ENCODE measurements around the gene NAA25.
"Not testable (repeated sequence)": the region's sequence is repeated elsewhere in the genome, so short reads cannot be mapped to it uniquely, and the experiment has no call there.

The NAA25 gene

GRCh38 chr12:112105891-112106290 lies 2.7 kb downstream of the NAA25 start:
- no peak for DNase-seq (ENCODE audit: insufficient read length, low spot score)
- TF ChIP-seq POLR2A (IDR thresholded peaks at IDR 0.05; ENCODE audit: low read depth, low read length) = no peak
- TF ChIP-seq TAF1 (IDR thresholded peaks at IDR 0.05; ENCODE audit: low read depth, low read length) = no peak
- TF ChIP-seq SPI1 (IDR thresholded peaks at IDR 0.05; ENCODE audit: low read depth, low read length) = no peak
- TF ChIP-seq POU2F2 (IDR thresholded peaks at IDR 0.05; ENCODE audit: low read depth, low read length) = no peak
- no peak for TF ChIP-seq PAX5 (IDR thresholded peaks at IDR 0.05; ENCODE audit: insufficient read depth, low read length, severe bottlenecking)
- no peak for TF ChIP-seq POLR2AphosphoS5 (IDR thresholded peaks at IDR 0.05; ENCODE audit: low read depth, low read length)
- no peak for FAIRE-seq

DNA sequence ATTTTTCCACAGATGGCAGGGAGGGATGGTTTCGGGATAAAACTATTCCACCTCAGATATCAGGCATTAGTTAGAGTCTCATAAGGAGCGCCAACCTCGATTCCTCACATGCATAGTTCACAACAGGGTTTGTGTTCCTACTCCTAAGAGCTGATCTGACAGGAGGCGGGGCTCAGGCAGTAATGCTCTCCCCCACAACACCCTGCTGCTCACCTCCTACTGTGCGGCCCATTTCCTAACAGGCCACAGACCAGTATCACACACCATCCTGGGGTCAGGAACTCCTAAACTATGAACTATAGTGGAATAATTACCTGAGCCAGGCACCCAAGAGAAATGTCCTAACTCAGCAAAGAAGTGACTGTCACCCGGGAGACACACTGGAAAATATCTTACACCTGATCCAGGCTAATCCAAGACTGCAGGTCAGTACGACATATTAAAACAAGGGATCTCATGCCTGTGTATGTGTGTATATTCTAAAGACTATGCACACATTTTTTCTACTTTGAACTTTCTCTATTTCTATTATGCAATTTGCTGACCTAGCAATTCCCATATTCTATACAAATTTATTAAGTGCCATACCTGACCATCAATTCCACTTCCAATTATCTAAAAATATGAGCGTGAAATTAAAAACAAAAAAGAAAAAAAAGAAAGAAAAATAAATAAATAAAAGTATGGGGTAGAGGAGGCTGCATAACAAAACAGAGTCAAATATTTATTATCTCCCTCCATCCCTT lies 4.7 kb downstream of the NAA25 start:
- TF ChIP-seq POLR2A (IDR thresholded peaks at IDR 0.05; ENCODE audit: low read depth, low read length) = no peak
- TF ChIP-seq PAX5 (IDR thresholded peaks at IDR 0.05; ENCODE audit: insufficient read depth, low read length, severe bottlenecking) = no peak
- DNase-seq (ENCODE audit: insufficient read length, low spot score) = no peak
- no peak for FAIRE-seq

- not testable (repeated sequence) for FAIRE-seq; DNase-seq (ENCODE audit: insufficient read length, low spot score)
Observed at GRCh38 chr12:112102746-112103145, 5.8 kb downstream of the NAA25 start.

DNA sequence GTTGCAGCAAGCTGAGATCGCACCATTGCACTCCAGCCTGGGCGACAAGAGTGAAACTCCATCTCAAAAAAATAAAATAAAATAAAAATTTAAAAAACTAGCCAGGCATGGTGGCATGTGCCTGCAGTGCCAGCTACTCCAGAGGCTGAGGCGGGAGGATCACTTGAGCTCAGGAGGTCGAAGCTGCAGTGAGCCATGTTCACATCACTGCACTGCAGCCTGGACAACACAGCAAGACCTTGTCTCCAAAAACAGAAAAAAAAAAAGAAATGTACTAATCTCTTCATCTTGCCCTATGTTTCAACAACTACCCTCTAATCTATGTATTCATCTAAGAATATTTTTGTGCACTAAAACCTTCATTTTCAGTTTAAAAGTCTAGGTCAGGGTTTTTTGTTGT lies 6.5 kb downstream of the NAA25 start:
- no peak for DNase-seq (ENCODE audit: insufficient read length, low spot score)
- no peak for FAIRE-seq
- TF ChIP-seq POLR2AphosphoS5 (IDR thresholded peaks at IDR 0.05; ENCODE audit: low read depth, low read length) (no peak), POLR2A (IDR thresholded peaks at IDR 0.05; ENCODE audit: low read depth, low read length) (no peak), PAX5 (IDR thresholded peaks at IDR 0.05; ENCODE audit: insufficient read depth, low read length, severe bottlenecking) (no peak), POU2F2 (IDR thresholded peaks at IDR 0.05; ENCODE audit: low read depth, low read length) (no peak), SPI1 (IDR thresholded peaks at IDR 0.05; ENCODE audit: low read depth, low read length) (no peak), TAF1 (IDR thresholded peaks at IDR 0.05; ENCODE audit: low read depth, low read length) (no peak)

GRCh38 chr12:112100500-112100899 lies 8.1 kb downstream of the NAA25 start:
- DNase-seq (ENCODE audit: insufficient read length, low spot score); FAIRE-seq: not testable (repeated sequence)

DNA sequence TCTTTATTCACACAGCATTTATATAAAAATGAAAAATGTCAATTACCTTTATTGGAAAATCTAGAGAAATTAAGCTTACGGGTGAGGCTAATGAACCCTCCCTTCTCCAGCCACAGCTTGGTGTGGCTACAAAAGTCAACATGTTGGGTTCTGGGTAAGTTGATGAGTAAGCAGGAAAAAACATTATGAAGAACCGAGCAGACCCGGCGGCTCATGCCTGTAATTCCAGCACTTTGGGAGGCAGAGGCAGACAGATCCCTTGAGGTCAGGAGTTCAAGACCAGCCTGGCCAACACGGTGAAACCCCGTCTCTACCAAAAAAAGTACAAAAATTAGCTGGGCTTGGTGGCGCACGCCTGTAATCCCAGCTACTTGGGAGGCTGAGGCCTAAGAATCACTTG lies 10.9 kb downstream of the NAA25 start:
- TF ChIP-seq TAF1 (IDR thresholded peaks at IDR 0.05; ENCODE audit: low read depth, low read length) (no peak), SPI1 (IDR thresholded peaks at IDR 0.05; ENCODE audit: low read depth, low read length) (no peak), PAX5 (IDR thresholded peaks at IDR 0.05; ENCODE audit: insufficient read depth, low read length, severe bottlenecking) (no peak), POLR2A (IDR thresholded peaks at IDR 0.05; ENCODE audit: low read depth, low read length) (no peak), POU2F2 (IDR thresholded peaks at IDR 0.05; ENCODE audit: low read depth, low read length) (no peak), POLR2AphosphoS5 (IDR thresholded peaks at IDR 0.05; ENCODE audit: low read depth, low read length) (no peak)
- FAIRE-seq = no peak
- DNase-seq (ENCODE audit: insufficient read length, low spot score) = no peak

DNA sequence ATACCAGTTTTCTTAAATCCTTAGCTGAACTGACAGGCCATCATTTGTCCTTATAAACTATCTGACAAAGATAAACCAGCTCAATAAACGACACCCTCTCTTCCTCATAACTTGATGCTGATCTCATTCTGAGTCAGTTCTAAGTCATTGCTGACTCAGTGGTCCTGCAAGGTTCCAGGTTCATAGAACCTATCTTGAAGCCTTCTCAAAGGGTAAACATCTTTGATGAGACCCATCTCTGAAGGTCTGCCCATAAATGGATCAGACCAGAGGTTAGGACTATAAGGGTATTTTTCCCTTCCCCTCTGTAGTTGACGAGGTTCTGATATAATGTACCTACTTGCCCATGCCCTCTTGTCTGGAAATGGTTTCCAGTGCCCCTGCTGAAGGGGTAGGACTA lies 11.9 kb downstream of the NAA25 start:
- FAIRE-seq (peak; percentile 84), DNase-seq (ENCODE audit: insufficient read length, low spot score) (no peak)
- TF ChIP-seq POLR2AphosphoS5 (IDR thresholded peaks at IDR 0.05; ENCODE audit: low read depth, low read length) (no peak), SPI1 (IDR thresholded peaks at IDR 0.05; ENCODE audit: low read depth, low read length) (0 out of 2 replicates have a peak, but pooled peaks have one; percentile 12)

- no peak for FAIRE-seq
Observed at GRCh38 chr12:112096070-112096469, 12.5 kb downstream of the NAA25 start.

GRCh38 chr12:112091563-112091962 lies 17.0 kb downstream of the NAA25 start:
- DNase-seq (ENCODE audit: insufficient read length, low spot score) (no peak), FAIRE-seq (no peak)

More at GRCh38 chr12:112096070-112096469, 12.5 kb downstream of the NAA25 start:
- TF ChIP-seq POLR2A (IDR thresholded peaks at IDR 0.05; ENCODE audit: low read depth, low read length) = no peak
- peak; percentile 79 for TF ChIP-seq SPI1 (IDR thresholded peaks at IDR 0.05; ENCODE audit: low read depth, low read length)
- DNase-seq (ENCODE audit: insufficient read length, low spot score) = peak; percentile 38

GRCh38 chr12:112087851-112088250 lies 20.7 kb downstream of the NAA25 start:
- DNase-seq (ENCODE audit: insufficient read length, low spot score) (no peak), FAIRE-seq (no peak)
- TF ChIP-seq PAX5 (IDR thresholded peaks at IDR 0.05; ENCODE audit: insufficient read depth, low read length, severe bottlenecking) (no peak), POU2F2 (IDR thresholded peaks at IDR 0.05; ENCODE audit: low read depth, low read length) (no peak)

More at GRCh38 chr12:112091563-112091962, 17.0 kb downstream of the NAA25 start:
- TF ChIP-seq POLR2AphosphoS5 (IDR thresholded peaks at IDR 0.05; ENCODE audit: low read depth, low read length) (no peak), TAF1 (IDR thresholded peaks at IDR 0.05; ENCODE audit: low read depth, low read length) (no peak), SPI1 (IDR thresholded peaks at IDR 0.05; ENCODE audit: low read depth, low read length) (no peak), POU2F2 (IDR thresholded peaks at IDR 0.05; ENCODE audit: low read depth, low read length) (no peak), POLR2A (IDR thresholded peaks at IDR 0.05; ENCODE audit: low read depth, low read length) (no peak), PAX5 (IDR thresholded peaks at IDR 0.05; ENCODE audit: insufficient read depth, low read length, severe bottlenecking) (no peak)

DNA sequence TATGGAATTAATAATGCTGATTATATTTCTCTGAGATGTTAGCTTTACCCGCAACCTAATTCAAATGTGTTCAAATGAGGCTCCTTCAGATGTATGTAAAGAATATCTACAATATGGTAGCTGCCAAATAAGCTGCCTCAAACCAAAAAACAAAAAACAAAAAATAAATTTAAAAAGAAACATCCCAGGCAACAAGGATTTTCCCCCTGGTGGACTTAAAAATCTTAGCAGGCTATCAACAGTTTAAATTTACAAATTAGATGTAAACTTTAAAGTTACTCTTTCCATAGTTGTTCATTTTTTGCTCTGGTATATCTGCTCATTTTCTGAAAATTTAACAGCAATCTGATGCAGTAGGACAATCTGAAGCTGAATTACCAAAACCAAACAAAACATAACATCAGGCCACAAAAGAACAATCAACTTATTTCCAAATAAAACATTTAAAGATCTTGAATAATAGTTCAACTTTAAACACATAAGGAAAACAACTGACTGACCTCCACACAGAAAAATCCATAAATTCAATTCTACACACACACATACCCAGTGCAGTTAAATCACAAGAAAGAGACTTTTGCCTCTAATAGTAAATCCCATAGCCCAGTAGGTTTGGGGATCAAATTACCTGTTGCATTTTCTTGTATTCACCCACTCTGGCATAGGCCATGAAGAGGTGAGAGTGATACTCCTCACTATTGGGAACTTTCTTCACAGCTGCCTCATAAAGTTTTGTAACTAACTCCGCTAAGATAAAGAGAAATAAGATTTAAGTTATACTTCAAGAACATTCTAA lies 21.3 kb downstream of the NAA25 start:
- no peak for FAIRE-seq
- TF ChIP-seq SPI1 (IDR thresholded peaks at IDR 0.05; ENCODE audit: low read depth, low read length) (no peak), POU2F2 (IDR thresholded peaks at IDR 0.05; ENCODE audit: low read depth, low read length) (no peak)

More for the DNA sequence above, 21.3 kb downstream of the NAA25 start:
- no peak for DNase-seq (ENCODE audit: insufficient read length, low spot score)

Data from GM12891 (cell line).